ENCODE data around the gene ADH1B.

DNA sequence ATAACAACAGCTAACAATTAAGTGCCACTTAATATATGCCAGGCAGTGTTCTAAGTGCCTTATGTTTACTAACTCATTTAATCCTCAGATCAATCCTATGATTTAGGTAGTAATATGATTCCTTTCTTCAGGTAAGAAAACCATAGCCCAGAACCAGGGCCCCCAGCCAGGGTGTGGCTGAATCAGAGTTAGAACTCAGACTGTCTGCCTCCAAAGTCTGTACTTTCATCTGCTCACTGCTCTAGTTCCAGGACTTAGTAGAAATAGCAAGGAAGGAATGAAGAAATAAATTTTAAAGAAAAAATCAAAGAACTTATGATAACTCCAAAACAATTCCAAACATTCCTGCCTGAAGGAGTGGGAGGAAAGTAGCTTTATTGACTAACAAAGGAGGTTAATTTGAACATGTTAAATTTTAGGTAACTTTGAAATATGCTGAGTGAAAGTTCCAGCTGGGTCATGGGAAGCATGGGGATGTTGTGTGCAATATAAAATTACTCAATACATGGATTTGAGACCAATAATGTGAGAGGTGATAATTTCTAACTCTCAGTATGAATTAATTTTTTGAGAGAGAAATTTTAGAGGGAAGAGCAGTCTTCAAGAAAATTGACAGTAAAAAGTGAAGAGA is 40.2 kb upstream of the ADH1B start:
- TF ChIP-seq POLR2A (IDR thresholded peaks at IDR 0.05; ENCODE audit: low read depth, low read length) = no peak
- TF ChIP-seq TAF1 (IDR thresholded peaks at IDR 0.05; ENCODE audit: borderline replicate concordance, low read depth, low read length) = no peak
- no peak for TF ChIP-seq POLR2AphosphoS5 (IDR thresholded peaks at IDR 0.05; ENCODE audit: low read depth, low read length)
